ENCODE measurements around the gene ST6GALNAC4.

DNA sequence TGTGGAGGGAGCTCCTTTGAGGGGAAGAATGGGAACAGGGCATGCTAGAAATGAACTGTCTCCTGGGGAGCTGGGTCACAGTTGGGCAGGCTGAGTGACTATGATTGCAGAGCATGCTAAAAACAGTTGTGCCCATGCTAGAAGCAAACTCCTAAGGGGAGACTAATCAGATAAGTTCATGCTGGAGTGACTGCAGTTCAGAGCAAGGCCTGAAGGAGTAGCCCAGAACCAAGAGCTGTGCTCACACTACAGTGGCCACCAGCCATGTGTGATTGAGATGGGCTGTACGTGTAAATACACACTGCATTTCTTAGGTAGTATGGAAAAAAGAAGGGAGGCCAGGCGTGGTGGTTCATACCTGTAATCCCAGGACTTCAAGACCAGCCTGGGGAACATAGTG is 29.0 kb downstream of the ST6GALNAC4 start:
- TF ChIP-seq, protein P1, sequence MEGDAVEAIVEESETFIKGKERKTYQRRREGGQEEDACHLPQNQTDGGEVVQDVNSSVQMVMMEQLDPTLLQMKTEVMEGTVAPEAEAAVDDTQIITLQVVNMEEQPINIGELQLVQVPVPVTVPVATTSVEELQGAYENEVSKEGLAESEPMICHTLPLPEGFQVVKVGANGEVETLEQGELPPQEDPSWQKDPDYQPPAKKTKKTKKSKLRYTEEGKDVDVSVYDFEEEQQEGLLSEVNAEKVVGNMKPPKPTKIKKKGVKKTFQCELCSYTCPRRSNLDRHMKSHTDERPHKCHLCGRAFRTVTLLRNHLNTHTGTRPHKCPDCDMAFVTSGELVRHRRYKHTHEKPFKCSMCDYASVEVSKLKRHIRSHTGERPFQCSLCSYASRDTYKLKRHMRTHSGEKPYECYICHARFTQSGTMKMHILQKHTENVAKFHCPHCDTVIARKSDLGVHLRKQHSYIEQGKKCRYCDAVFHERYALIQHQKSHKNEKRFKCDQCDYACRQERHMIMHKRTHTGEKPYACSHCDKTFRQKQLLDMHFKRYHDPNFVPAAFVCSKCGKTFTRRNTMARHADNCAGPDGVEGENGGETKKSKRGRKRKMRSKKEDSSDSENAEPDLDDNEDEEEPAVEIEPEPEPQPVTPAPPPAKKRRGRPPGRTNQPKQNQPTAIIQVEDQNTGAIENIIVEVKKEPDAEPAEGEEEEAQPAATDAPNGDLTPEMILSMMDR (conservative IDR thresholded peaks at IDR 0.05; ENCODE audit: low read length): no peak
- no peak for TF ChIP-seq EZH2phosphoT487 (IDR thresholded peaks at IDR 0.05; ENCODE audit: borderline replicate concordance, low read depth, low read length)

All from OCI-LY7 (cell line).